Activated T-helper 17 cell treated with anti-CD3 and anti-CD28 coated beads, Interleukin-2, amount 50 U/mL, for 72 hours (primary cell): ENCODE data around the gene TBC1D1. TPM values are rescaled to one million over a fixed set of nuclear protein-coding genes. Genes with fewer than 3 reads are reported as not detected.

Experiments
- ATAC-seq: fragments of 150-1000 bp; cut with Tn5 transposase; replicated peaks from 2 replicates; pipeline ENCODE4 v1.10.0; 2021; ENCODE audit warnings: mild to moderate bottlenecking, moderate library complexity
- H3K27ac Mint-ChIP-seq: one replicate; pipeline ENCODE4 v1.8.0; 2022; ENCODE audit warnings: mixed read lengths
- H3K27me3 Mint-ChIP-seq: one replicate; pipeline ENCODE4 v1.8.0; 2022; ENCODE audit warnings: mixed read lengths
- H3K36me3 Mint-ChIP-seq: one replicate; pipeline ENCODE4 v1.8.0; 2022; ENCODE audit warnings: low read depth, mild to moderate bottlenecking, mixed read lengths
- H3K4me1 Mint-ChIP-seq: one replicate; pipeline ENCODE4 v1.8.0; 2022; ENCODE audit warnings: mixed read lengths
- H3K4me3 Mint-ChIP-seq: one replicate; pipeline ENCODE4 v1.8.0; 2022; ENCODE audit warnings: mild to moderate bottlenecking, mixed read lengths
- H3K9me3 Mint-ChIP-seq: one replicate; pipeline ENCODE4 v1.8.0; 2022; ENCODE audit warnings: mixed read lengths
- total RNA-seq, 2 donors: library from RNA; stranded (reverse); gene quantifications; one replicate each; pipeline ENCODE4 v1.2.3, GENCODE V29; 2022

TBC1D1 gene
- total RNA-seq, 2 donors from 2014 or later, result 29.9 to 39.0 TPM

GRCh38 chr4:37991623-37992410 is 100.9 kb downstream of the TBC1D1 start:
- no peaks in the 10 kb centered on the region for H3K36me3 Mint-ChIP-seq
- H3K27me3 Mint-ChIP-seq, result no peaks in the 10 kb centered on the region
- H3K9me3 Mint-ChIP-seq, result no peaks in the 10 kb centered on the region
- peak overlapping the region; percentile 7 for H3K27ac Mint-ChIP-seq
- H3K4me3 Mint-ChIP-seq, result no peak overlapping the region
- H3K4me1 Mint-ChIP-seq, result peaks cover 13% of the 10 kb centered on the region
- no peak for ATAC-seq

- no peak overlapping the region for H3K4me3 Mint-ChIP-seq
- H3K36me3 Mint-ChIP-seq, result no peaks in the 10 kb centered on the region
- peaks cover 17% of the 10 kb centered on the region for H3K4me1 Mint-ChIP-seq
- ATAC-seq, result no peak
- H3K9me3 Mint-ChIP-seq, result no peaks in the 10 kb centered on the region
- H3K27ac Mint-ChIP-seq, result no peak overlapping the region
- no peaks in the 10 kb centered on the region for H3K27me3 Mint-ChIP-seq
These were observed 102.9 kb downstream of the TBC1D1 start for GRCh38 chr4:37993806-37994205.

GRCh38 chr4:37994569-37994968 is 103.7 kb downstream of the TBC1D1 start:
- H3K9me3 Mint-ChIP-seq, result no peaks in the 10 kb centered on the region
- H3K4me3 Mint-ChIP-seq, result no peak overlapping the region
- H3K27ac Mint-ChIP-seq, result peak overlapping the region; percentile 36
- no peaks in the 10 kb centered on the region for H3K36me3 Mint-ChIP-seq
- H3K4me1 Mint-ChIP-seq, result peaks cover 17% of the 10 kb centered on the region
- H3K27me3 Mint-ChIP-seq, result no peaks in the 10 kb centered on the region
- ATAC-seq, result no peak

GRCh38 chr4:37995299-37995821 is 104.5 kb downstream of the TBC1D1 start:
- H3K9me3 Mint-ChIP-seq, result no peaks in the 10 kb centered on the region
- no peaks in the 10 kb centered on the region for H3K27me3 Mint-ChIP-seq
- H3K4me1 Mint-ChIP-seq, result peaks cover 17% of the 10 kb centered on the region
- H3K4me3 Mint-ChIP-seq, result no peak overlapping the region
- no peaks in the 10 kb centered on the region for H3K36me3 Mint-ChIP-seq
- H3K27ac Mint-ChIP-seq, result no peak overlapping the region
- no peak for ATAC-seq

GRCh38 chr4:37995981-37996775 is 105.3 kb downstream of the TBC1D1 start:
- H3K4me3 Mint-ChIP-seq, result no peak overlapping the region
- no peaks in the 10 kb centered on the region for H3K36me3 Mint-ChIP-seq

GRCh38 chr4:37998226-37998625 is 107.3 kb downstream of the TBC1D1 start:
- ATAC-seq, result no peak
- Mint-ChIP-seq H3K27me3 (no peaks in the 10 kb centered on the region), H3K4me3 (no peak overlapping the region), H3K9me3 (no peaks in the 10 kb centered on the region), H3K27ac (no peak overlapping the region), H3K4me1 (peaks cover 10% of the 10 kb centered on the region), H3K36me3 (no peaks in the 10 kb centered on the region)

More at GRCh38 chr4:37995981-37996775, 105.3 kb downstream of the TBC1D1 start:
- H3K4me1 Mint-ChIP-seq, result peaks cover 17% of the 10 kb centered on the region
- H3K9me3 Mint-ChIP-seq, result no peaks in the 10 kb centered on the region
- H3K27ac Mint-ChIP-seq, result no peak overlapping the region
- H3K27me3 Mint-ChIP-seq, result no peaks in the 10 kb centered on the region
- ATAC-seq, result no peak

GRCh38 chr4:37999000-37999716 is 108.3 kb downstream of the TBC1D1 start:
- no peak overlapping the region for H3K4me3 Mint-ChIP-seq
- ATAC-seq, result no peak
- peaks cover 10% of the 10 kb centered on the region for H3K4me1 Mint-ChIP-seq
- H3K27me3 Mint-ChIP-seq, result no peaks in the 10 kb centered on the region
- H3K36me3 Mint-ChIP-seq, result no peaks in the 10 kb centered on the region
- H3K9me3 Mint-ChIP-seq, result no peaks in the 10 kb centered on the region
- H3K27ac Mint-ChIP-seq, result no peak overlapping the region

GRCh38 chr4:37999965-38000364 is 109.1 kb downstream of the TBC1D1 start:
- Mint-ChIP-seq H3K27ac (no peak overlapping the region), H3K4me3 (no peak overlapping the region), H3K9me3 (no peaks in the 10 kb centered on the region), H3K4me1 (peaks cover 5% of the 10 kb centered on the region), H3K27me3 (no peaks in the 10 kb centered on the region), H3K36me3 (no peaks in the 10 kb centered on the region)
- no peak for ATAC-seq

GRCh38 chr4:38001927-38002326 is 111.0 kb downstream of the TBC1D1 start:
- Mint-ChIP-seq H3K4me3 (no peak overlapping the region), H3K4me1 (peaks cover 5% of the 10 kb centered on the region), H3K9me3 (no peaks in the 10 kb centered on the region), H3K36me3 (no peaks in the 10 kb centered on the region), H3K27me3 (no peaks in the 10 kb centered on the region), H3K27ac (no peak overlapping the region)
- ATAC-seq, result no peak

GRCh38 chr4:38002451-38003071 is 111.7 kb downstream of the TBC1D1 start:
- ATAC-seq, result no peak
- H3K4me3 Mint-ChIP-seq, result no peak overlapping the region
- H3K4me1 Mint-ChIP-seq, result peaks cover 5% of the 10 kb centered on the region
- no peaks in the 10 kb centered on the region for H3K36me3 Mint-ChIP-seq
- H3K27ac Mint-ChIP-seq, result no peak overlapping the region
- no peaks in the 10 kb centered on the region for H3K9me3 Mint-ChIP-seq
- no peaks in the 10 kb centered on the region for H3K27me3 Mint-ChIP-seq

- H3K4me3 Mint-ChIP-seq, result no peak overlapping the region
- no peak for ATAC-seq
These were observed 112.2 kb downstream of the TBC1D1 start for GRCh38 chr4:38003102-38003501.

GRCh38 chr4:38003628-38004027 is 112.7 kb downstream of the TBC1D1 start:
- Mint-ChIP-seq H3K9me3 (no peaks in the 10 kb centered on the region), H3K4me3 (no peak overlapping the region), H3K36me3 (no peaks in the 10 kb centered on the region), H3K27me3 (no peaks in the 10 kb centered on the region), H3K27ac (no peak overlapping the region), H3K4me1 (no peaks in the 10 kb centered on the region)
- no peak for ATAC-seq

More at GRCh38 chr4:38003102-38003501, 112.2 kb downstream of the TBC1D1 start:
- Mint-ChIP-seq H3K36me3 (no peaks in the 10 kb centered on the region), H3K27ac (no peak overlapping the region), H3K27me3 (no peaks in the 10 kb centered on the region), H3K9me3 (no peaks in the 10 kb centered on the region), H3K4me1 (peaks cover under 1% of the 10 kb centered on the region)

GRCh38 chr4:38004062-38004461 is 113.2 kb downstream of the TBC1D1 start:
- Mint-ChIP-seq H3K36me3 (no peaks in the 10 kb centered on the region), H3K27ac (no peak overlapping the region), H3K27me3 (no peaks in the 10 kb centered on the region), H3K9me3 (no peaks in the 10 kb centered on the region), H3K4me1 (no peaks in the 10 kb centered on the region), H3K4me3 (no peak overlapping the region)
- no peak for ATAC-seq

GRCh38 chr4:38004887-38005286 is 114.0 kb downstream of the TBC1D1 start:
- H3K27ac Mint-ChIP-seq, result peak overlapping the region; percentile 69
- H3K4me1 Mint-ChIP-seq, result no peaks in the 10 kb centered on the region
- H3K36me3 Mint-ChIP-seq, result no peaks in the 10 kb centered on the region
- H3K4me3 Mint-ChIP-seq, result no peak overlapping the region
- ATAC-seq, result no peak
- H3K27me3 Mint-ChIP-seq, result no peaks in the 10 kb centered on the region
- H3K9me3 Mint-ChIP-seq, result no peaks in the 10 kb centered on the region
